Measurements from ENCODE around the gene ZDHHC22.
A peak's percentile ranks its signal among the peaks of the same experiment; 100 is the strongest.
"Not testable (repeated sequence)": the region's sequence is repeated elsewhere in the genome, so short reads cannot be mapped to it uniquely, and the experiment has no call there.

Gene ZDHHC22

GRCh38 chr14:77141214-77142004 lies at the start of gene ZDHHC22:
Gene ZDHHC22 (minus strand): TSS chr14:77141791. CDS start chr14:77139738, 2,053 bp downstream.
- DNase-seq (ENCODE audit: low read depth in 2 of 2): no peak

DNA sequence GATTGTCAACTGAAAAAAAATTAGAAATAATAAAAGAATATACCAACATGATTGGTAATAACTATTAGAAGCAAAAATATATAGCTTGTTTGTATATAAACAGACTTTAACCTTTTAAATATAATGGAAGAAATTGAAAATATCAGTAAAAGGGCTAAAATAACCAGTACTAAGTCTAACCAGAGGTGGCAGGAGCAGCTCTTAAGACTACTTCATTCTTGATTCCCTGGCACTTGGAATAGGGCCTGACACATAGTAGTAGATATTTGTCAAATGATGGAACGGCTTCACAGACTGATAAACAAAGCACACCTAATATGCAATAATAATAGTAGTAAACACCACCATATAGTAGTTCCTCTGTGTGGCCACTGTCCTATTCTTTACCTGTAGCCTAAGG lies 49.4 kb upstream of the ZDHHC22 start:
- no peak for DNase-seq (ENCODE audit: low read depth in 2 of 2)

DNA sequence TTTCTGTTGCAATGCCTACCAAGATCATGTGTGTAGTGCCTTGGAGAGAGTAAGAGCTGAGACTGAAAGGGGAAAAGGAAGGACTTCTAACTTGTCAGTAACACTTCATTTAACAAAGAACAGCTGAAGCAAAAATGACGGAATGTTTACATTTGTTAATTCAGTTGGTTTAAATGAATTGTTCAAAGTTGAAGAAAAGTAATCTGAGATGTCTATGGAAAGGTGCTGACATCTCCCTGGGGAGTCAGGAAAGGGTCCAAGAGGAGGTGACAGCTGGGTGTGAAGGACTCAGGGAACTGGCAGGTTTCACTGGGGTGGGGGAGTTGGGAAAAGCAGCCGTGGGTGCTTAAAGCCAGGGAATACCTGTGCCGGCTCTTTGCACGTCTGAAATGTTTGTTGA lies 47.9 kb upstream of the ZDHHC22 start:
- DNase-seq (ENCODE audit: low read depth in 2 of 2): no peak

DNA sequence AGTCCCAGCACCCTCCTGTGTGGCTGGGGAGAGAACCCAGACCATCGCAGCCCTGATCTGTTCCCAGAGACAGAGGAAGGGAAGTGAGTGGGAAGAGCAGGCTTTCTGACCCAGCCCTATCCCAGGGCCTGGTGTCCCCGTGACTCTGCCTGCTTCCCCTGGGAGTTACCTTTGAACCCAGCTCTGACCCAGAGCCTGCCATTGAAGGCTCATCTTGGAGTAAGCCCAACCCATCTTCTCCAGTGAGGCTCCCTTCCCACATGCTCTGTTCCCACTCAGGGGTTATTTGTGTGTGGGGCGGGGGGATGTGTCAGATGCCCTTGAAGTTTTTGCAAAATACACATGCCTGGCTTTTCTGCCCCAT lies 46.0 kb upstream of the ZDHHC22 start:
- DNase-seq (ENCODE audit: low read depth in 2 of 2): no peak

DNA sequence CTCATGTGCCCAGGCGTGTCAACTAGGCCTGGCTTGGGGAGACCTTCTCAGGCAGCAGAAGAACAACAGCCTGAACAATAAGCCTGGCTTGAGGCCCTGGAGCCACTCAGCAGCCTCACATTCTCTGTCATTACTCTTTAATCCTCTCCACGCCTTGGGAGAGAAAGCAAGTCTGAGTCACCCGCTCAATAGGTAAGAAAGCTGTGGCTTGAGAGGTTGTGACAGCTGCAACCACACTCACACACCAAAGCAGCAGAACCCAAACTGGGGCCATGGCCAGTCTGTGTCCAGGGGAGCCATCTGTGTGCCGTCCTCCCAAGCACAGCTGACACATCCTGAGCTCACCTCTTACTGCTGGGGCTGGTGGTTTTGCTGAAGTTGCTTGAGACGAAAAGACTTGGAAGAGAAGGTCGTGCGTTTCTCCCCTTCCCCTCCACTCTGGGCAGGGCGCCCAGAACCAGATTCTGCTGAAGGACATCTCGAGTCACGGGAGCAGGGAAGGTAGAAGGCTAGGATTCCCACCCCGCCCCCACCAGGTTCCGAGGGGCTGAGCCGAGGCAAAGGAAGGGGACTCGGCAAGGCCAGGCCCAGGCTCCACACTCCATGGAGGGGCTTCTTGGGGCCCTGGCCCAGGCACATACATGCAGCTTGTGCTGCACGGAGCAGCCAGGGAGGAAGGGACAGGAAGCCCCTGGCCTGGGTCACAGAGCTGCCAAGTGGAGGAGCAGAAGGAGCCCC lies 45.5 kb upstream of the ZDHHC22 start:
- no peak for DNase-seq (ENCODE audit: low read depth in 2 of 2)

GRCh38 chr14:77185093-77185465 lies 43.5 kb upstream of the ZDHHC22 start:
- DNase-seq (ENCODE audit: low read depth in 2 of 2): no peak

GRCh38 chr14:77184396-77185092 lies 43.0 kb upstream of the ZDHHC22 start:
- DNase-seq (ENCODE audit: low read depth in 2 of 2): peak in 1 of 2 donors; percentile 2

- no peak for DNase-seq (ENCODE audit: low read depth in 2 of 2)
Observed at GRCh38 chr14:77183896-77184295, 42.3 kb upstream of the ZDHHC22 start.

- peak; percentile 61 to 72 for DNase-seq (ENCODE audit: low read depth in 2 of 2)
Observed at GRCh38 chr14:77181603-77182437, 40.2 kb upstream of the ZDHHC22 start, which contains the start of gene TMEM63C. Gene TMEM63C (plus strand): TSS chr14:77181798. CDS start chr14:77218814, 37,016 bp downstream.

DNA sequence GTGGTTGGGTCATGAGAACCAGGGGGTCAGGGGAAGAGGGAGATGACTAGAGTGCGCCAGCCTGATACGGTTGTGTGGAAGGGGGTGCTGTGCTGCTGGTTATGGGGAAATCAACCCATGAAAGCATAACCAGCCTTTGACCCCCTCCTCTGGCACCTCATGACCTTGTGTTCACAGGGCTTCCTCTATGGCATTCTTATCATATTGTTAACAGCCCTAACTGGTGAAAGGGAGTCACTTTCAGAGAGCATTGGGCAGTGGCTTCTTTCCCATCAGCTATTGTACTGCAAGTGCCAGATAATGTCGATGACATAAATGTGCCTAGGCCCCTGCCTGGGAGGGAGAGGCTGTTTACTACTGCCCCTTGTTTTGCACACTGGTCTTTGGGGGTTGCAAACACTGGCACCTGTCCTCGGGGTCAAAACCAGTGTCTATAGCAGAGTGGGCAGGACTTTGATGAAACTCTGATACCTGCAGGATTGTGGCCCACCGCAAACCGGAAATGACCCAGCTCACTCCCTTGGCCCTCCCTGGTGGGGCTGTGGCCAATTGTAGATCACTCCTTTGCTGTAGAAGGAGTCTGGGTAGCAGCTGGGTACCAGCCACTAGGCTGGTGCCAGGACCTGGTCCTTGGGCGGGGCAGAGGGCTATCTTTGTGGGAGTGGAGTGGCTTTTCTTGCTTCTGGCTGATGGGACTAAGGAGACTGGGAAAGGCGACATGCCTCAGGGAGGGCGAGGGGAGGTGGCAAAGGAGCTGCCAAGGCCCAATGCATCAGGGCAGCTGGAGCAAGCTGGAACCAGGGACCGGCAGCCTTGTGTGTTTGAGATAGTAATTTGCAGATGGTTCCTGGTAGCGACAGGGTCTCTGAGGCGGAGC lies 39.4 kb upstream of the ZDHHC22 start:
- no peak for DNase-seq (ENCODE audit: low read depth in 2 of 2)

DNA sequence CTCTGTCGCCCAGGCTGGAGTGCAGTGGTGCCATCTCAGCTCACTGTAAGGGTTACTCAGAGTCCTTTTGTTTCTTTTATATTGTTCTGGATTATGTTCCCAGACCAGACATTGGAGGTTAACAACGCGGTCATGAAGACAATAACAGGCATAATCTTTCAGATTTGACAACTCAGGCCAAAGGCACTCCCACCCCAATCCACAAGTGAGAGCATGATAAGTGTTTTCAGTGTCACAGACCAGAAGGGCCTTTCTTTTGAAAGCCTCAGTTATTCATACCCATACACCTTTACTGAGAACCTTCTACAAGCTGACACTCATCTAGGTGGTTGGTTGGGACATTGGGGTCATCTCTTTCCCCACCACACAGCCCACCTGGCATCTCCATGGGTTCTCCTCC lies 37.1 kb upstream of the ZDHHC22 start:
- DNase-seq (ENCODE audit: low read depth in 2 of 2): no peak

- no peak for DNase-seq (ENCODE audit: low read depth in 2 of 2)
Observed at GRCh38 chr14:77177702-77178101, 36.1 kb upstream of the ZDHHC22 start.

DNA sequence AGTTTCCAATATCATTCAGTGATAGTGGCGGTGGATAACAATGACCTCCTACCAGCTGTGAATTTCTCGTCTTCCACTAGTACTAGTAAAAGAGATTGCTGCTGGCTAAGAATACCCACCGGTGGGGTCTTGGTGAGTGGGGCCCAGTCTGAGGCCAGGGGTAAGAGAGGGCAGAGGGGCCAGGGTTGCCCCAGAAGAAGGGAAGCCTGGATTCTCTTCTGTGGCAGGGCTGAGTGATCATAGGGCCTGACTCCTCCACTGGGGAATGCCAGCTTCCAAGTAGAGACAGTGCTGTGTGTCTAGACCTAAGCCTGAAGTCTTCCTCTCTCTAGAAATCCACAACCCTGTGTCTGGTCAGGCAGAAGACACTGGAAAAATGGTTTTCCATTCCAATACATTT lies 34.3 kb upstream of the ZDHHC22 start:
- no peak for DNase-seq (ENCODE audit: low read depth in 2 of 2)

DNA sequence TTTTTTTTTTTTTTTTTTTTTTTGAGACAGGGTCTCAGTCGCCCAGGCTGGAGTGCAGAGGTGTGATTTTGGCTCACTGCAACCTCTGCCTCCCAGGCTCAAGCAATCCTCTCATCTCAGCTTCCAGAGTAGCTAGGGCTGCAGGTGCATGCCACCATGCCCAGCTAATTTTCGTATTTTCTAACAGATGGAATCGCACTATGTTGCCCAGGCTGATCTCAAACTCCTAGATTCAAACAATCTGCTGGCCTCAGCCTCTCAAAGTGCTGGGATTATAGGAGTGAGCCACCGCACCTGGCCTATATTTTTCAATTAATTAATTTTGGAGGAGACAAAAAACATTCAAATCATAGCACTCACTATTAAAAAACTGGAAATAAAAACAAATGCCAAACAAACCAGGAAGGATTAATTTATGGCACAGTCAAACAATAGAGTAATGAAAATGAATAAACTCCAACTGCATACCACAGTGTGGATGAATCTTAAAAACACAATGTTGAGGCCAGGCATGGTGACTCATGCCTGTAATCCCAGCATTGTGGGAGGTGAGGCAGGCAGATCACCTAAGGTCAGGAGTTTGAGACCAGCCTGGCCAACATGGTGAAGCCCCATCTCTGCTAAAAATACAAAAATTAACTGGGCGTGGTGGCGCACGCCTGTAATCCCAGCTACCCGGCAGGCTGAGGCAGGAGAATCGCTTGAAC lies 32.5 kb upstream of the ZDHHC22 start:
- DNase-seq (ENCODE audit: low read depth in 2 of 2): not testable (repeated sequence)

DNA sequence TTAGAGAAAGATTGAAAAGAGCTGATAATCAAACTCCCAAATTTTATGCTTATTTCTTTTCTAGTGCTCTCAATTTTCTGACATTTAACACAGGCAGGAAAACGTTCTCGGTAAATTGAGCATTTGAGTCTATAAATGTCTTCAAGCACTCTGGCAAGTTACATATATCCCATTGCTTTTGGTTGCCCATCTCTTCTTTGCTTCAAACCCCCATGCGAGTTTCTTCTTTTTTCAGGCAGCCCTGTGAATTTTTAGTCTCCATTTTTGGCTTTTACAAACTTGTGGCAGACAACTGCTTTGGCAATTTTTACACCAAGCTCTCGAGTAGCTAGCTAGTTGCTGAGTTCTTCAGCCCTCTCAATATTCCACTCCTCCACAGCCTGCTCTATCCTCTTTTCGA lies 31.3 kb upstream of the ZDHHC22 start:
- no peak for DNase-seq (ENCODE audit: low read depth in 2 of 2)

GRCh38 chr14:77170045-77170444 lies 28.5 kb upstream of the ZDHHC22 start:
- DNase-seq (ENCODE audit: low read depth in 2 of 2): no peak

DNA sequence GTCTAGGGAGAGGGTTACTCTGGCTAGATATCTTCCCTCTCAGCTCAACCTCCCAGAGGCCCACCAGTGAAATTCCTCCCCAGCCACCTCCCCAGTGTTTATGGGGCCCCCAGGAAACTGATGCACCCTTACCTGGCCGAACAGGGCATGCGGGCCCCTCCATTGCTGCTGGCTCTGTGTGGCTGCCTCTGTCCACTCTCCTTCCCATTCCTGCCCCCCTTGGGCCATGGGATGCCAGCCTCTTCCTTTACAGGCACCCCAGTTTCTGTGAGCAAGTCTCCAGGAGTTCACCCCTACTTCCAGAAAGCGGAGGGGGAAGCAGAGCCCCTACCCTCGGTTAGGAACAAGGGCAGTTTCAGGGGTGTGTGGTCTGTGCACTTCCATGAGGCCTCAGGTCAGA lies 19.4 kb upstream of the ZDHHC22 start:
- no peak for DNase-seq (ENCODE audit: low read depth in 2 of 2)

GRCh38 chr14:77158882-77159255 lies 17.3 kb upstream of the ZDHHC22 start:
- DNase-seq (ENCODE audit: low read depth in 2 of 2): no peak

GRCh38 chr14:77158175-77158881 lies 16.7 kb upstream of the ZDHHC22 start:
- no peak for DNase-seq (ENCODE audit: low read depth in 2 of 2)
